GM19351 (cell line): ENCODE measurements around the gene ZNF280B.
"Not testable (repeated sequence)": the region's sequence is repeated elsewhere in the genome, so short reads cannot be mapped to it uniquely, and the experiment has no call there.

ENCODE experiments used
- ATAC-seq: cut with Tn5 transposase; IDR thresholded peaks from one replicate; pipeline ENCODE4 v1.9.1; 2021; ENCODE audit warnings: mild to moderate bottlenecking, moderate library complexity; ENCODE audit not compliant: unreplicated experiment

ZNF280B gene

DNA sequence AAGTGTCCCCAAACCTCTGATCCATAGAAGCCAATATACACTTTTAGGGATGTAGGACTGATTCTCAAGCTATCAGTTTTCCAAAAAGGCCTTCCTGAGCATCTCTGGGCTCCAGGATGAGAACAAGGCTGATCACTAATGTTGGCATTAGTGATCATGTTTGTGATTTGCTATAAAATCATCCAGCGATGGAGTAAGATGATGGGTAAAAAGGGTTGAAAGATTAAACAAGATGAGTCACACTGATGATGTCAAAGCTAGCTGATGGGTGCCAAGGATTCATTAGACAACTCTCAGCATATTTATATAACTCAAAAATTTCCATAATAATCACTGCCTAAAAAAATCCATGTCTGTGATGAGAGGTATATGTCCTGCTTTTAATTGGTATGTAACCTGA is 42.8 kb downstream of the ZNF280B start:
- no peak for ATAC-seq

DNA sequence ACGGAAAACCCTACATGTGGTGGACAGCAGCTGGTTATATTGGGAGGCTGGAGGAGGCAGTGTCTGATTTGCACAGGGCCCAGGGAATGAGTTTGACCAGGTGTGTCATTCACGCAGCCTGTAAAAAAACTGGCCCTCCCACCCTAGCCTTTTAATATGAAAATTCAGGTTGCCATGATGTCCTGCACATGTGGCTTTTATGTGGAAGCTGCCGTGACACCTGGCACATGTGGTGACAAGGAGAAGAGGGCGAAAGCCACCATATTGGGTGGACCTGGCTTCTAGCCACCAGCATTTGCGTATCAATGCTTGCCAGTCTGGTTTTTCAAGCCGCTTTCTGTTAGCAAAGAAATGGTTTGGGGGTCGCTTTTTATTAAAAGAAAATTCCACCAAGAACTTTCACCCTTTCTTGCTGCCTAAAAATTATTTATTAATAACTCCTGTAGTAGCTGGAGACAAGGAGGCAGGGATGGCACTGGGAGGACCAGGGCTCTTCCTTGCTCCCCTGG is 43.4 kb downstream of the ZNF280B start:
- ATAC-seq: no peak

DNA sequence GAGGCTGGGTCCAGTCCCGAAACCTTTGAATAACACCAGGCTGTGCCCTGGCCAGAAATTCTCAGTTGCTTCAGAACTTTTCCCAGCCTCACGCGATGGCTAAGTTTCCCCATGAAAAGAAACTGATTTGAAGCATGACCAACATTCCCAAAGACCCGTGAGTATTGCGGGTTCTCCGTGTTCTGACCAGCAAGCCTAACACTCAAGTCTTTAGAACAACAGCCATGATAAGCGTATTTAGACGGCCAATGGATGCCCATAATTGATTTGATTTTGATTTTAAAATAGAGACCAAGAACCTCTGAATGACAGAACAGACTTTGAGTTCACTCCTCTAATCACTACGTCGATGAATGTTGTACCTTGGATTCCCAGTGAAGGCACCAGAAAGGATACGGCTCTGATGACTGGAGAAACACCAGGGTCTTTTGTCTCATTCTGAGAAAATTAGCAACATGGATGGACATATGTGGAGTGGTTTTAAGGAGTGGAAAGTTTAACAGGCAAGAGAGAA is 43.9 kb downstream of the ZNF280B start:
- no peak for ATAC-seq

DNA sequence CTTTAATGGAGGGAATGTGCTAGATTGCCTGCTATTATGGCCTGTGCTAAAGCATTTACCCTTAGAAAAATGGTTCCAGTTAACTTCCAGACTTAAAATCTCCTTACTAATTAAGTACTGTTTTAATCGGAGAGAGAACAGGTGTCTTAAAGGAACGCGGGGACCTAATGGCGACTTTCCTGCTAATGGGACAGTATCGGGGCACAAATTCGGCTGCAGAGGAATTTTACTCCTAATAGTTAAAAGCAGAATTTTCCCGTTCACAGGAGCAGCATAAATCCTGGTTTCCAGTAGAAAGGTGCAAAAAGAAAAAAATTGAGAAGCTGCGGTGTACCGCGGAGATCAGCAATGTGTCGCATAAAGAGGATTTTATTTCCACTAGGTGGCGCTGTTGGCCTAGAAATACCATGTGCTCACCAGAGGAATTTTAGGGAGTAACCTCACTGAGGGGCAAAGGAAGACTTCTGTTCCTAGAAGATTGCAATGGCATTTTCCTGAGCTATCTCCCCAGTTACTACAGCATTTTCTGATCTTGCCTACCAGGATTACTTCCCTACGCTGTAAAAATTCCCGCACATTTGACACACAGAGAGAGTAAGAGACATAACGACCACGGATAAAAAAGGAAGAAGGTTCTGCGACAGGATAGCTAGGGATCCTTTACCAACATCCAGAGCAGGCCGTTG is 44.5 kb downstream of the ZNF280B start:
- no peak for ATAC-seq

DNA sequence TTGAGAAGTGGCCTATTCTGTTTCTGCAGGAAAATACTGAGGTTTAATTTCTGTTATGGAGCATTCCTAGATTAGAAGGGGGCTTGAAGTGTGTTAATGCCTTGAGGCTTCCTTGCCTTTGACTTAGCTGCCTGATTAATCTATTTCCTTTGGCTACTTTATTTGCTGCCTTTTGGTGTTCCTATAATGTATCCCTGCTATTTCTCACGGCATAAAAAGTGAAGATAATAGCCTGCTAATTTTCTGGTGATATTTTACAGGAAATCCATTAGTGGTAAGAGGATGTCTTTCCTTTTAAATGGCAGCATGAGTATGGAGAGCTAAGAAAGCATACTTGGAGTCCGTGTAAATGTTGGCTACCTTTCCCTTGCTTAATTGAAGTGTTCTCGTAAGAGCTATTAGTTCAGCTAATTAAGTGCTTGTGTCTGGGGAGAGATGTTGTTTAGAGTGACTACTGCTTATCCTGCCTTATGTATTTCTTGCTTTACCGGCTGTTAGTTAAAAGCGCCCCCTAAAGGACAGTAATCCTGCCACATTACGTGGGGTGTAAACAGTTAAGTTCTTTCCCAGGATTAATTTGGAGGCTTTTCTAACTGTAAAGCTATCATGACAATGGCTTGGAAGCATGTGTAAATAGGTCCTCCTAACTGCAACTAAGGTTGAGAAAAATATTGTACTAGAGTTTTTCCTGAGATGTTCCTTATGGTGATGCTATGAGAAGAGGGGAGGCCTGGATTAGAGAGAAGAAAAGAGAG is 45.6 kb downstream of the ZNF280B start:
- no peak for ATAC-seq

DNA sequence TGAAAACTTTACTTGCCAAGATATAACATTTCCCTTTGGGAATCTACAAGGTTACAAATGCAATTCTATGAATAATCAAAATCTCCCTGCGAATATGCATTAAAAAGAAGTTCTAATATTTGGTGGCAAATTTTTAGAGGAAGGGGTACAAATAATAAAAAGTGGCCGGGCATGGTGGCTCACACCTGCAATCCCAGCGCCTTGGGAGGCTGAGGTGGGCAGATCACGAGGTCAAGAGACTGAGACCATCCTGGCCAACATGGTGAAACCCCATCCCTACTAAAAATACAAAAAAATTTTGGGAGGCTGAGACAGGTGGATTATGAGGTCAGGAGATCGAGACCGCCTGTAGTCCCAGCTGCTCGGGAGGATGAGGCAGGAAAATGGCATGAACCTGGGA is 47.0 kb downstream of the ZNF280B start:
- no peak for ATAC-seq

DNA sequence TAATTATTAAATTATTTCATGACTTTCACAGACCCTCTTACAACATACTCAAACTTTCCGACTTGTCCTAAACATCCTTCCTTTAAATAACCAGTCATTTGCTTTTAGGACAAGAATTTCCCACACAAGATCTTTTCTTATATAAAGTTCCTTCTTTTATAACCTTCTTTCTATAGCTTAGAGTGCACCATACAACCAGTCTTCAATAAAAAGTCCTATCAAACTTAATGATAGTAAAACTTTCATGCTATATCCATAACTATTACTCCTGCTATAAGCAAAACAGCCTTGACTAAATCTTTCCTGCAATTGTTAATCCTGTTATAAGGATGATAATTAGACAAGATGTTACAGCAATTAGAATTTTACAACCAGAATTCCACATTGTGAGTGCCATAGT is 47.4 kb downstream of the ZNF280B start:
- ATAC-seq: no peak

DNA sequence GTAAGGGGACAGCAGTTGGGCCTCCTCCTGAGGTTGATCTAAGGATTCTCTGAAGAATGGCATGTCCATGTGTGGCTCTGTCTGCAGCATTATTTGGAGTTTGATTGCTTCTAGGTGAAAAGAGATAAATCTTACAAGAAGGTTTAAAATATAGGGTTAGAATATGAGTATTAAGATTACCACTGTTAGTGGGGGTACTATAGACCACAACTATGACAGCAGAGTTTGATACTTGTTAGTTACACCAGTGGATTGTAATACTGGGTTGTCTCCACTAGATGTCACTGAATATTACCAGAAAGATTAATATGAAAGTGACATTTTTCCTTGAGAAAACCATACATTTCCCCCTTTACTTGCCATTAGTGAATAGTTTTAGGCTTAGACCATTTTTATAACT is 47.9 kb downstream of the ZNF280B start:
- no peak for ATAC-seq

DNA sequence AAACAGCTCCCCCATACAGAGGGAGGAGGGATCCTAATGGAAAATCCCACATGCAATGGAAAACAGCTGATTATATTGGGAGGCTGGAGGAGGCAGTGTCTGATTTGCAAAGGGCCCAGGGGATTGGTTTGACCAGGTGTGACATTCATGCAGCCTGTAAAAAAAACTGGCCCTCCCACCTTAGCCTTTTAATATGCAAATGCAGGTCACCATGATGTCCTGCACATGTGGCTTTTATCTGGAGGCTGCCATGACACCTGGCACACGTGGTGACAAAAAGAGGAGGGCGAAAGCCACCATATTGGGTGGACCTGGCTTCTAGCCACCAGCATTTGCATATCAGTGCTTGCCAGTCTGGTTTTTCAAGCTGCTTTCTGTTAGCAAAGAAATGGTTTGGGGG is 48.5 kb downstream of the ZNF280B start:
- no peak for ATAC-seq

DNA sequence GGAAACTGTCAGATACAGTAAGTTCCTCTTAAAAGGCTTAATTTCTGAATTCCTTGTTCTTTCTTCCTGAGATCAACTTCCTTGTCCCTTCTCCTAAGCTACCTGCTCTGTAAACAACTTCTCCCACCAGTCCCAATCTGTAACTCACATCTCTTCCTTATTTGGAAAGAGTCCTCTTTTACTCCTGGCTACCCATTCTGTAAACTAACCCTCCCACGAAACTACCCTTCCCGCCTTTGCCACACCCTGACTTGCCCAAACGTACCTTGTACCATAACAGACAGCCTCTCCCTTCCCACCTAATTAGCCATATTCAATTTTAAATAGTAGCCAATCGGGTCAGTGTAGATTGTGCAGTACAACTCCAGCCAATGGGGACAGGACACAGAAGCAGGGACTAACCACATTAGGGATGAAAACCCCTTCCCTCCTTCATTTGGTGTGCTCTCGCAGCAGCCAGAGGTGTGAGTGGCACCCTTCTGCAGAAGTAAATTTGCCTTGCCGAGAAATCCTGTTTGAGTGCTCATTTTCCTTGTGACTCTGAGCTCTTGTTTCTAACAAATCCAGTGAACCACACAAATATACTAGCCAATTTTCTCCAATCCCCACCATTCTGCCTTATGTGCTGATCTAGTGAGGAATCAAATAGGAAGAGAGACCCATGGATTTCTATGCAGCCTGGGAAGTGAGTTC is 49.5 kb downstream of the ZNF280B start:
- no peak for ATAC-seq

DNA sequence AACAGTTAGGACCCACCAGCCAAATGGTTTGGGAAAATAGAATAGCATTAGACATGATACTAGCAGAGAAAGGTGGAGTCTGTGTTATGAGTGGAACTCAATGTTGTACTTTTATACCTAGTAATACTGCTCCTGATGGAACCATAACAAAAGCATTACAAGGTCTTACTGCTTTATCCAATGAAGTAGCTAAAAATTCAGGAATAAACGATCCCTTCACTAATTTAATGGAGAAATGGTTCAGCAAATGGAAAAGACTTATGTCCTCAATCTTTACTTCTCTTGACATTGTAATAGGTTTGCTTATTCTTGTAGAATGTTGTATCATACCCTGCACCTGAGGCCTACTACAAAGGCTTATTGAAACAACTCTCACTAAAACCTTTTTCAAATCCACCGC is 50.2 kb downstream of the ZNF280B start:
- ATAC-seq: no peak

DNA sequence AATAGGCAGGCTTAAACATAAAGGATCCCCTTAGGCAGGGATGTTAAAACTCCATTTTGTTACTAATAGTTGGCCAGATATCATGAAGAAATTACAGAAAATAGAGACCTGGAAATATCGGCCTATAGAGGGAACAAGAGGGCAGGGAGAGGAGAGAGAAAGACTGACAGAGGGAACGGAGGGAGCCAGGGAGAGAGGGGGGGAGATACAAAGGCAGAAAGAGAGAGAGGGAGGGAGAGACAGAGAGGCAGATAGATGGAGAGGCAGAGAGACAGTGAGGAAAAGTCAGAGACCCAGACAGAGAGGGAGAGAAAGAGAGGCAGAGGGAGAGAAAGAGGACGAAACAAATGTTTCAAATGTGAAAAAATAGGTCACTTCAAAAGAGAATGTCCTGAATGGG is 53.5 kb downstream of the ZNF280B start:
- ATAC-seq: no peak

DNA sequence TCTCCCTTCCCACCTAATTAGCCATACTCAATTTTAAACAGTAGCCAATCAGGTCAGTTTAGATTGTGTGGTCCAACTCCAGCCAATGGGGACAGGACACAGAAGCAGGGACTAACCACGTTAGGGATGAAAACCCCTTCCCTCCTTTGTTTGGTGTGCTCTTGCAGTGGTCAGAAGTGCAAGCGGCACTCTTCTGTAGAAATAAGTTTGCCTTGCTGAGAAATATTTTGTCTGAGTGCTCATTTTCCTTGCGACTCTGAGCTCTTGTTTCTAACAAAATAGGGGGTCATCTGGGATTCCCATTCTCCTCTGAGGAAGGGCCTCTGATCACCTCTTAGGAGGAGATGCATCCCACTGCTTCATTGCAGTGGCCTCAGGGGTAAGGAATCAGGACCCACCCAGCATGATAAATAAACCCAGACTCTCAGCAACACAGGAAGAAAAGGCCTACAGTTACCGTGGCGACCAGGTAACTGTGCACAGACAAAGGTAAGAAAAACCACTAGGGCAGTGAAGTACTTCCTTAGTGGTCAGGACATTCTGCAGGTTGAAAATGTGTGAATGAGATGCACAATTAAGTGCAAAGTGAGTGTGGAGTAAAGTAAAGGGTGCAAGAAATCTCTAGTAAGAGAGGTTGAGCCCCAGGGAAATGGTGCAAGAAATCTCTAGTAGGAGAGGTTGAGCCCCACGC is 55.4 kb downstream of the ZNF280B start:
- no peak for ATAC-seq

DNA sequence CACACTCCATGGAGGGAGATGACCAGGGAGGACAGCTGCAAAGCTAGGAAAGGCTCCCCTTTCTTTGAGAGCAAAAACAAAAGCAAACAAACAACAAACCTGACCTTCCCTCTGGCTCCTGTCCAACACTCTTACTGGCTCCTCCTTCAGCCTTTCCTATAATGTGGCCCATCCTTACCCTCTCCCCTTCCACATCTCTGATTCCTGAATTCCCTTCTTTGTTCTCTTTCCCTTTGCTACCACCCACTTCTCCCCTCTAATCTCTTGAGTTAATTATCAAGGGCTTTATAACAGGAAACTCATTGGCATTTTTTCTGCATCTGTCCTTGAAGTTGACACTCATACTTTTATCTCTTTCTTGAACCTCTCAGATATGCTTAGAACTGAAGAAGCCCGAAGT is 56.3 kb downstream of the ZNF280B start:
- ATAC-seq: no peak

DNA sequence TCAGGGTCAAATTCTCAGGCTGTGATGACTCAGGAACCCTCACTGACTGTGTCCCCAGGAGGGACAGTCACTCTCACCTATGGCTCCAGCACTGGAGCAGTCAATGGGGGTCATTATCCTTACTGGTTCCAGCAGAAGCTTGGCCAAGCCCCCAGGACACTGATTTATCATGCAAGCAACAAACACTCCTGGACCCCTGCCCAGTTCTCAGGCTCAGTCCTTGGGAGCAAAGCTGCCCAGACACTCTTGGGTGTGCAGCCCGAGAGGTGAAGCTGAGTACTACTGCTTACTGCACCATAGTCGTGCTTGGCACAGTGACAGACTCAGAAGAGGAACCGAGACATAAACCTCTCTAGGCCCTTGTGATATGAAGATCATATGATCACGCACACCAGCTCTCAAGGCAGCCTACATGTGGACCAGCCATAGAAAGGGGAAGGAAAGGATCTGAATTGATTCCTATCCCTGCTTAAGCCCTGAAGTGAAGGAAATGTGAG is 58.2 kb downstream of the ZNF280B start:
- peak; percentile 96 for ATAC-seq

DNA sequence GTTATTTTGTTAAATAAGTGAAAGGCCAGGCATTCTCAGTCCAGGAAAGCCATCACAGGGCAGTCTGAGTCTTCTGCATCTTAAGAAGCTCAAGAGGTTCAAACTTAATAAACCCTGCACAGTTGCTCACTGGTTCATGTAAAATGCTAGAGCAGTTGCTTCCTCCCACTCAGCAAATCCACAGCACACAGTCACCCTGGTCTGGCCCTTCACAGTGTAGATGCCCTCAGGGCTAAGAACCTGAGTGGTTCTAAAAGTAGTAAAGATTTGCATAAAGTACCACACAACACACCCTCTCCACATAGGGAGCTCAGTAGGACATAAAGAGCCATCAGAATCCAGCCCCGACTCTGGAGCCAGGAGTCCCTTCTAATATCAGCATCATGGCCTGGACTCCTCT is 58.7 kb downstream of the ZNF280B start:
- no peak for ATAC-seq

DNA sequence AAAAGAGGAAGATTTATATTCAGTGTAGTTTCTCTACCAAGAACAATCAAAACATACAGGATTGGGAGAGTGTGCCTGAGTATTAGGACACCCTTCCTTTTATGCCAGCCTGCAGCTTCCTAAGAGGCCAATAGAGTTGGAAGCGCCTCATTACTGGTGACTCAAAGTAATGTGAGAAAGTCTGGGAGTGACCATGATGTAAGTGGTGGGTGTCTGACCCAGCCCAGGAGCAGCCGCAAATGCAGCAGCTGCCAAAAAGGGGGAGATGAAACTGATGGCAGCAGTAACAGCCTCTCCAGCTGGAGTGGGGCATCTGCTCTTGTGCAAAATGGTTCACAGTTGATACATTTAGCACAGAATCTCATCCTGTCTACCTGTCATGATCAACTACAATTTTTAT is 62.0 kb downstream of the ZNF280B start:
- ATAC-seq: no peak

DNA sequence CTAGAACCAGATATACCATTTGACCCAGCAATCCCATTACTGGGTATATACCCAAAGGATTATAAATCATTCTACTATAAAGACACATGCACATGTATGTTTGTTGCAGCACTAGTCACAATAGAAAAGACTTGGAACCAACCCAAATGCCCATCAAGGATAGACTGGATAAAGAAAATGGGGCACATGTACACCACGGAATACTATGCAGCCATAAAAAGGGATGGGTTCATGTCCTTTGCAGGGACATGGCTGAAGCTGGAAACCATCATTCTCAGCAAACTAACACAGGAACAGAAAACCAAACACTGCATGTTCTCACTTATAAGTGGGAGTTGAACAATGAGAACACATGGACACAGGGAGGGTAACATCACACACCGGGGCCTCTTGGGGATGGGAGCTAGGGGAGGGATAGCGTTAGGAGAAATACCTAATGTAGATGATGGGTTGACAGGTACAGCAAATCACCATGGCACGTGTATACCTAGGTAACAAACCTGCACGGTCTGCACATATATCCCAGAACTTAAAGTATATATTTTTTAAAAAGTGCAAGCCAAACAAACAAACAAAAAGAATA is 64.4 kb downstream of the ZNF280B start:
- not testable (repeated sequence) for ATAC-seq

DNA sequence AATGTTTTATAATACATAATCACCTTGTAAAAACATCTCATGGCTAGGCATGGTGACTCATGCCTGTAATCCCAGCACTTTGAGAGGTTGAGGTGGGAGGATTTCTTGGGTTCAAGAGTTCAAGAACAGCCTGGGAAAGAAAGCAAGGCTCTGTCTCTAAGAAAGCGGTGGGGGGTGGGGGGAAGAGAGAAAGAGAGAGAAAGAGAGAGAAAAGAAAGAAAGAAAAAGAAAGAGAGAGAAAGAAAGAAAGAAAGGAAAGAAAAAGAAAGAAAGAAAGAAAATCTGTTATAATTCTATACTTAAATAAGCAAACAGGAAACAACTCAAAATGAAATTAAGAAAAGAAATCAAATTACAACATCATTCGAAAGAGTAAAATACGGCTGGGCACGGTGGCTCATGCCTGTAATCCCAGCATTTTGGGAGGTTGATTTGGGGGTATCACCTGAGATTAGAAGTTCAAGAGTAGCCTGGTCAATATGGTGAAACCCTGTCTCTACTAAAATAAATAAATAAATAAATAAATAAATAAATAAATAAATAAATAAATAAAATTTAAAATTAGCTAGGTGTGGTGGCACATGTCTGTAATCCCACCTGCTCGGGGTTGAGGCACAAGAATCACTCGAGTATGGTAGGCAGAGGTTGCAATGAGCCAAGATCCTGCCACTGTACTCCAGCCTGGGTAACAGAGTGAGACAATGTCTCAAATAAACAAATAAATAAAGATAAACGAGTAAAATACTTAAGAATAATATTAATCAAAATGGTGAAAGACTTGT is 65.4 kb downstream of the ZNF280B start:
- no peak for ATAC-seq

DNA sequence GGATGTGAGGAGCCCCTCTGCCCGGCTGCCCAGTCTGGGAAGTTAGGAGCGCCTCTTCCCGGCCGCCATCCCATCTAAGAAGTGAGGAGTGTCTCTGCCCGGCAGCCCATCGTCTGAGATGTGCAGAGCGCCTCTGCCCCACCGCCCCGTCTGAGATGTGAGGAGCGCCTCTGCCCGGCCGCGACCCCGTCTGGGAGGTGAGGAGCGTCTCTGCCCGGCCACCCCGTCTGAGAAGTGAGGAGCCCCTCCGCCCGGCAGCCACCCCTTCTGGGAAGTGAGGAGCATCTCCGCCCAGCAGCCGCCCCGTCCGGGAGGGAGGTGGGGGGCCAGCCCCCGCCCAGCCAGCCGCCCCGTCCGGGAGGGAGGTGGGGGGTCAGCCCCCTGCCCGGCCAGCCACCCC is 66.9 kb downstream of the ZNF280B start:
- ATAC-seq: not testable (repeated sequence)
